ENCODE results near the gene TSPAN13. TPM values are rescaled to one million over a fixed set of nuclear protein-coding genes. Genes with fewer than 3 reads are reported as not detected.

TSPAN13 gene
- total RNA-seq, 4 donors from 2014 or later = 2.8 to 8.3 (median 6.9) TPM

- DNase-seq (no peak), ATAC-seq (no peak)
- H3K4me3 ChIP-seq = no peak overlapping the region
- intact Hi-C loops (cut with DNase I; ENCODE audit: low total_unique reads) (no loop called here), in situ Hi-C loops (cut with MboI; ENCODE audit: low sequenced_read_pairs in 4 of 4) (no loop called here)
- no peaks in the 10 kb centered on the region for H3K36me3 ChIP-seq
- H3K9me3 ChIP-seq = no peaks in the 10 kb centered on the region
- no peaks in the 10 kb centered on the region for H3K4me1 ChIP-seq
- H3K27ac ChIP-seq = no peak overlapping the region
- no peak for TF ChIP-seq CTCF (IDR thresholded peaks at IDR 0.05 in 4 of 5, conservative IDR thresholded peaks at IDR 0.05 in 1 of 5)
- TF ChIP-seq POLR2A (IDR thresholded peaks at IDR 0.05) = no peak
- H3K27me3 ChIP-seq = no peaks in the 10 kb centered on the region
Measured at GRCh38 chr7:16729541-16729940, 24.0 kb upstream of the TSPAN13 start.

- Histone ChIP-seq H3K4me3 (no peak overlapping the region), H3K4me1 (no peaks in the 10 kb centered on the region), H3K27me3 (no peaks in the 10 kb centered on the region), H3K36me3 (no peaks in the 10 kb centered on the region), H3K9me3 (no peaks in the 10 kb centered on the region), H3K27ac (no peak overlapping the region)
- ATAC-seq (no peak), DNase-seq (no peak)
- TF ChIP-seq CTCF (IDR thresholded peaks at IDR 0.05 in 4 of 5, conservative IDR thresholded peaks at IDR 0.05 in 1 of 5) = no peak
- TF ChIP-seq POLR2A (IDR thresholded peaks at IDR 0.05) = no peak
- intact Hi-C loops (cut with DNase I; ENCODE audit: low total_unique reads) (no loop called here), in situ Hi-C loops (cut with MboI; ENCODE audit: low sequenced_read_pairs in 4 of 4) (no loop called here)
Measured at GRCh38 chr7:16730937-16731336, 22.6 kb upstream of the TSPAN13 start.

- intact Hi-C loops (cut with DNase I; ENCODE audit: low total_unique reads) = no loop called here
- TF ChIP-seq CTCF (IDR thresholded peaks at IDR 0.05 in 4 of 5, conservative IDR thresholded peaks at IDR 0.05 in 1 of 5) (no peak), POLR2A (IDR thresholded peaks at IDR 0.05) (no peak)
Measured at GRCh38 chr7:16732828-16733227, 20.7 kb upstream of the TSPAN13 start.

GRCh38 chr7:16734148-16734726 lies 19.3 kb upstream of the TSPAN13 start:
- intact Hi-C loops (cut with DNase I; ENCODE audit: low total_unique reads) (no loop called here), in situ Hi-C loops (cut with MboI; ENCODE audit: low sequenced_read_pairs in 4 of 4) (no loop called here)
- DNase-seq = no peak
- H3K4me1 ChIP-seq = no peaks in the 10 kb centered on the region
- H3K9me3 ChIP-seq = no peaks in the 10 kb centered on the region
- H3K4me3 ChIP-seq = no peak overlapping the region
- ATAC-seq = no peak
- no peak for TF ChIP-seq CTCF (IDR thresholded peaks at IDR 0.05 in 4 of 5, conservative IDR thresholded peaks at IDR 0.05 in 1 of 5)
- TF ChIP-seq POLR2A (IDR thresholded peaks at IDR 0.05) = no peak
- H3K27ac ChIP-seq = no peak overlapping the region
- H3K36me3 ChIP-seq = no peaks in the 10 kb centered on the region
- no peaks in the 10 kb centered on the region for H3K27me3 ChIP-seq

More at GRCh38 chr7:16732828-16733227, 20.7 kb upstream of the TSPAN13 start:
- Histone ChIP-seq H3K4me1 (no peaks in the 10 kb centered on the region), H3K9me3 (no peaks in the 10 kb centered on the region), H3K27me3 (no peaks in the 10 kb centered on the region), H3K4me3 (no peak overlapping the region), H3K27ac (no peak overlapping the region), H3K36me3 (no peaks in the 10 kb centered on the region)
- no peak for ATAC-seq
- in situ Hi-C loops (cut with MboI; ENCODE audit: low sequenced_read_pairs in 4 of 4) = no loop called here
- no peak for DNase-seq

- intact Hi-C loops (cut with DNase I; ENCODE audit: low total_unique reads) = no loop called here
- H3K27me3 ChIP-seq = no peaks in the 10 kb centered on the region
- in situ Hi-C loops (cut with MboI; ENCODE audit: low sequenced_read_pairs in 4 of 4) = no loop called here
Measured at GRCh38 chr7:16735020-16735419, 18.5 kb upstream of the TSPAN13 start.

More at GRCh38 chr7:16735020-16735419, 18.5 kb upstream of the TSPAN13 start:
- no peaks in the 10 kb centered on the region for H3K36me3 ChIP-seq
- no peak for TF ChIP-seq POLR2A (IDR thresholded peaks at IDR 0.05)
- TF ChIP-seq CTCF (IDR thresholded peaks at IDR 0.05 in 4 of 5, conservative IDR thresholded peaks at IDR 0.05 in 1 of 5) = no peak
- H3K27ac ChIP-seq = no peak overlapping the region
- ATAC-seq = no peak
- H3K4me1 ChIP-seq = no peaks in the 10 kb centered on the region
- DNase-seq = no peak
- no peaks in the 10 kb centered on the region for H3K9me3 ChIP-seq
- H3K4me3 ChIP-seq = no peak overlapping the region
